Measurements from ENCODE around the gene HLA-DRA. TPM values are rescaled to one million over a fixed set of nuclear protein-coding genes. Genes with fewer than 3 reads are reported as not detected.

The HLA-DRA gene
- total and polyA plus RNA-seq, 2 of the 8 experiments (the other 6 are each of a cell fraction or from before 2014, with no cell fraction given), result 5.0 to 6.2 TPM

GRCh38 chr6:32442243-32442667, 2.6 kb downstream of the HLA-DRA start:
- no peak overlapping the region for H3K9ac ChIP-seq (replicated peaks in 1 of 4; ENCODE audit: extremely low read depth in 1 of 4, low read depth in 3 of 4, low read length in 3 of 4)
- ChIA-PET CTCF (ENCODE audit: partially characterized antibody) (interaction anchor here (0.7 kb wide), 2 partner anchors 68 to 258 kb away, joined by 3 read pairs; no protein-coding TSS in a partner anchor), POLR2A (ENCODE audit: partially characterized antibody) (no interaction called here)
- H3K23me2 ChIP-seq (ENCODE audit: low read depth, low read length), result no peaks in the 10 kb centered on the region
- H4K20me1 ChIP-seq (replicated peaks in 1 of 2; ENCODE audit: control insufficient read depth in 1 of 2, insufficient read depth in 2 of 2, low read length in 2 of 2), result no peaks in the 10 kb centered on the region
- H3K79me2 ChIP-seq (ENCODE audit: control insufficient read depth in 1 of 2, insufficient read depth in 2 of 2, low read length in 2 of 2), result no peaks in the 10 kb centered on the region
- no peak overlapping the region for H2BK20ac ChIP-seq (ENCODE audit: low read length)
- 87% methylated on average over 7 of the region's 7 CpGs; no CpG with 5 or more reads in 1 of the 2 experiments for WGBS, 2 experiments (ENCODE audit: extremely low coverage in 1 of 2, insufficient coverage in 1 of 2, insufficient read length in 1 of 2, insufficient replicate concordance in 2 of 2, low coverage in 1 of 2, low lambda C conversion rate in 2 of 2, missing lambda C conversion rate in 1 of 2)
- H3K4ac ChIP-seq (replicated peaks; ENCODE audit: insufficient read length, low read depth, low read length), result no peak overlapping the region
- no peak overlapping the region for H2BK120ac ChIP-seq (replicated peaks; ENCODE audit: low read depth, low read length)
- no peak overlapping the region for H3K14ac ChIP-seq (ENCODE audit: insufficient read length)
- H2AK5ac ChIP-seq (ENCODE audit: low read depth, low read length), result no peak overlapping the region
- FAIRE-seq, result no peak
- H3K36me3 ChIP-seq (ENCODE audit: control insufficient read depth in 2 of 4, insufficient read depth in 4 of 4, low read length in 3 of 4), result no peaks in the 10 kb centered on the region
- no peak overlapping the region for H4K5ac ChIP-seq (ENCODE audit: insufficient read length, low read depth, low read length)
- H2AFZ ChIP-seq (ENCODE audit: low read length), result no peak overlapping the region
- no peaks in the 10 kb centered on the region for H3K79me1 ChIP-seq (ENCODE audit: low read depth, low read length)
- H3K56ac ChIP-seq (replicated peaks; ENCODE audit: insufficient read length, low read depth, low read length), result no peak overlapping the region
- peaks cover 0 to 2% of the 10 kb centered on the region in 2 experiments; a peak in 1 of 4 replicates for H3K9me3 ChIP-seq (ENCODE audit: insufficient read depth in 2 of 2, low read depth in 1 of 2, low read length in 1 of 2)
- no peak overlapping the region for H2BK15ac ChIP-seq (ENCODE audit: low read length)
- H3K4me2 ChIP-seq (ENCODE audit: insufficient read depth in 1 of 2, low read depth in 2 of 2, low read length in 2 of 2), result no peak overlapping the region
- H3K18ac ChIP-seq (ENCODE audit: extremely low read depth, low read length), result no peak overlapping the region
- TF ChIP-seq EP300 (IDR thresholded peaks at IDR 0.05; ENCODE audit: borderline replicate concordance in 1 of 2, low read depth in 2 of 2, low read length in 2 of 2), result no peak
- no peak for TF ChIP-seq SRF (IDR thresholded peaks at IDR 0.05; ENCODE audit: low read depth, low read length)
- TF ChIP-seq CTCF (IDR thresholded peaks at IDR 0.05; ENCODE audit: control extremely low read depth in 1 of 3, insufficient read depth in 1 of 3, low read depth in 1 of 3, low read length in 3 of 3), result no peak
- no peaks in the 10 kb centered on the region for H3K27me3 ChIP-seq (replicated peaks in 1 of 4; ENCODE audit: control insufficient read depth in 3 of 4, extremely low read depth in 1 of 4, insufficient read depth in 3 of 4, low read length in 3 of 4)
- peak overlapping the region; percentile 62; the same call in 1 of the 2 replicates for H4K8ac ChIP-seq (ENCODE audit: extremely low read depth, insufficient read depth, low read length)
- H2BK5ac ChIP-seq (ENCODE audit: low read depth, low read length), result no peak overlapping the region
- H3K23ac ChIP-seq (ENCODE audit: insufficient read length), result no peak overlapping the region
- no peak overlapping the region for H3K27ac ChIP-seq (ENCODE audit: low read depth, low read length)
- peaks cover 0 to 2% (median 0%) of the 10 kb centered on the region in 4 experiments; a peak in 1 of 7 replicates for H3K4me1 ChIP-seq (replicated peaks in 1 of 4; ENCODE audit: control insufficient read depth in 3 of 4, insufficient read depth in 4 of 4, low read length in 3 of 4)
- no peak overlapping the region for H4K91ac ChIP-seq (replicated peaks; ENCODE audit: insufficient read length, low read length)
- no peak overlapping the region for H2BK12ac ChIP-seq (ENCODE audit: low read depth, low read length)
- no peak for DNase-seq (ENCODE audit: low read depth in 1 of 2, low spot score in 2 of 2)
- no peak overlapping the region for H3K4me3 ChIP-seq (ENCODE audit: extremely low read depth in 1 of 4, insufficient read depth in 2 of 4, low read depth in 3 of 4, low read length in 4 of 4)

Data from H1 (cell line).